KBM-7 (cell line): ENCODE data around the gene ARL8B.
"Not testable (repeated sequence)": the region's sequence is repeated elsewhere in the genome, so short reads cannot be mapped to it uniquely, and the experiment has no call there.

ENCODE experiments used
- DNase-seq: peaks from one replicate; pipeline ENCODE4 v3.0.0-alpha.2; 2015
- in situ Hi-C: fragments of 300-500 bp; cut with MboI; formaldehyde crosslinking; loops from 2 replicates; pipeline ENCODE4 v1.14.3; 2020; ENCODE audit warnings: low sequenced_read_pairs, low pct_unique_long_range_greater_than_20kb, mixed read lengths

Gene ARL8B

DNA sequence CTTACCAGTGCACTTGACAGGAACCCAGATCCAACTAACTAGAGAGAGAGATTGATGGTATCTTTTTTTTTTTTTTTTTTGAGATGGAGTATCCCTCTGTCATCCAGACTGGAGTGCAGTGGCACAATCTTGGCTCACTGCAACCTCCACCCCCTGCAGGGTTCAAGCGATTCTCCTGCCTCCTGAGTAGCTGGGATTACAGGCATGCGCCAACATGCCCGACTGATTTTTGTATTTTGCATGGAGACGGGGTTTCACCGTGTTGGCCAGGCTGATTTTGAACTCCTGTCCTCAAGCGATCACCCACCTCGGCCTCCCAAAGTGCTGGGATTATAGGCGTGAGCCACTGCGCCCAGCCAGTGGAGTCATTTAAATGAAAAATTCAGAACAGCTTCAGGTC lies 15.7 kb upstream of the ARL8B start:
- in situ Hi-C loops, result not testable (repeated sequence)

DNA sequence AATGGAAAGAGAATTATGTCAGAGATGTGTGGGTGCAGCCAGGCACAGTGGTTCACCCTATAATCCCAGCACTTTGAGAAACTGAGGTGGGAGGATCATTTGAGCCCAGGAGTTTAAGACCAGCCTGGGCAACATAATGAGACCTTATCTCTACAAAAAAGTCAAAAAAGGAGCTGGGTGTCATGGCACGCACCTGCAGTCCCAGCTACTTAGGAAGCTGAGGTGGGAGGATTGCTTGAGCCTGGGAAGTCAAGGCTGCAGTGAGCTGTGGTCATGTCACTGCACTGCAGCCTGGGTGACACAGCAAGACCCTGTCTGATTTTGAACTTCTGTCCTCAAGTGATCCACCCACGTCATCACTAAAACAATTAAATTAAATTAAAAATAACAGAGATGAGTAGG lies 15.2 kb upstream of the ARL8B start:
- DNase-seq, in situ Hi-C loops: not testable (repeated sequence)

More for the DNA sequence above, 15.7 kb upstream of the ARL8B start:
- not testable (repeated sequence) for DNase-seq

DNA sequence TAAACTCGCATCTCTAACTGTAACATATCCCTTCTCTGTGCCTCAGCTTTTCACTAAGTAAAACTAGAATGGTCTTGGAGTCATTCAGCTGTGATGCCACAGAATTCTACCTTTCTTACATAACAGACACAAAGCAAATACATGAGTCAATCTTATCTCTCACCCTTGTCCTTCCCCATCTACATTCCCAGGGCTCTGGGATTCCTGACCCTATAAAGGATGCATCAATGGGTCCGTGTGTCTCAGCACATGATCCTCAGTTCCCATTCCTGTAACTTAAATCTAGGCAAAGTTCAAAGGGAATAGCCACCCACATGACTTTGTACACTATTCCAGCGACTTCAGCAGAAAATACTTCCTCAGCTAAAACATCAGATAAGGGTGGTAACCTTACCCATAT lies 11.8 kb upstream of the ARL8B start:
- DNase-seq, result no peak
- in situ Hi-C loops, result no loop called here

DNA sequence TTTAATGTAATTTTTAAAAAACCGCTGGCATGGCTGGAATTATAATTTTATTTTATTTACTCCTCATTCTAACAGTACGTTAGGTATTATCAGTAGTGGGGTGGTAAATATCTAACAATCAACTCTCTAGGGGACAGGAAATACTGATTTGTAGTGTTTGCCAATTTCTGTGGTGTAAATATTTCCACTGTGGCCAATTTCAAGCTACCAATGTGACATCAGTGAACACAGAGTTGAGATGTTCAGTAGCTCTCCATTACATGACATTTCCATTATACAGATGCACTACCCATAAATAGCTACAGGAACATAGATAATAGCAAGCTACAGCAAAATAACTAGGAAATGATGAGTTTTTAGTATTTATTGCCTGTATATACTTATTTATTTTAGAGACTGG lies 10.0 kb upstream of the ARL8B start:
- no peak for DNase-seq
- in situ Hi-C loops, result no loop called here

DNA sequence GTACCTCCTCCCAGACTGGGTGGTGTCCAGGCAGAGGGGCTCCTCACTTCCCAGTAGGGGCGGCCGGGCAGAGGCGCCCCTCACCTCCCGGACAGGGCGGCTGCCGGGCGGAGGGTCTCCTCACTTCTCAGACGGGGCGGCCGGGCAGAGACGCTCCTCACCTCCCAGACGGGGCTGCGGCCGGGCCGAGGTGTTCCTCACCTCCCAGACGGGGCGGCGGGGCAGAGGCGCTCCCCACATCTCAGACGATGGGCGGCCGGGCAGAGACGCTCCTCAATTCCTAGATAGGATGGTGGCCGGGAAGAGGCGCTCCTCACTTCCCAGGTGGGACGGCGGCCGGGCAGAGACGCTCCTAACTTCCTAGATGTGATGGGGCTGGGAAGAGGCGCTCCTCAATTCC lies 8.4 kb upstream of the ARL8B start:
- in situ Hi-C loops, DNase-seq: not testable (repeated sequence)

DNA sequence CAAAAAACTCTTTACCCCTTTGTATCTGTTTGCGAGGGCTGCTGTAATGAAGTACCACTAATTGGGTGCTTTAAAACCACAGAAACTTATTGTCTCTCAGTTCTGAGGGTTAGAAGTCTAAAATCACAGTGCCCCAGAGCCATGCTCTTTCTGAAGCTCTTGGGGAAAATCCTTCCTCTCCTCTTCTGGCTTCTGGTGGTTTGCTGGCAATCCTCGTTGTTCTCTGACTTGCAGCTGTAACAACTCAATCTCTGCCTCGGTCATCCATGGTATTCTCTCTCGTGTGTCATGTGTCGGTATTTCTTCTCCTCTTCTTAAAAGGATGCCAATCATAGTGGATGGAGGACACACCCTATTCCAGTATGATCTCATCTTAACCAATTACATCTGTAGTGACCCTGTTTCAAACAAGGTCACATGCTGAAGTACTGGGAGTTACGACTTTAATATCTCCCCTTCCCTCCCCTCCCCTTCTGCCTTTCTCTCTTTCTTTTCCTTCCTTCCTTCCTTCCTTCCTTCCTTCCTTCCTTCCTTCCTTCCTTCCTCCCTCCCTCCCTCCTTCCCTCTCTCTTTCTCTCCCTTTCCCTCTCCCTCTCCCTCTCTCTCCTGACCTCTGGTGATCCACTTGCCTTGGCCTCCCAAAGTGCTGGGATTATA lies 6.5 kb upstream of the ARL8B start:
- DNase-seq, result no peak
- in situ Hi-C loops, result no loop called here

DNA sequence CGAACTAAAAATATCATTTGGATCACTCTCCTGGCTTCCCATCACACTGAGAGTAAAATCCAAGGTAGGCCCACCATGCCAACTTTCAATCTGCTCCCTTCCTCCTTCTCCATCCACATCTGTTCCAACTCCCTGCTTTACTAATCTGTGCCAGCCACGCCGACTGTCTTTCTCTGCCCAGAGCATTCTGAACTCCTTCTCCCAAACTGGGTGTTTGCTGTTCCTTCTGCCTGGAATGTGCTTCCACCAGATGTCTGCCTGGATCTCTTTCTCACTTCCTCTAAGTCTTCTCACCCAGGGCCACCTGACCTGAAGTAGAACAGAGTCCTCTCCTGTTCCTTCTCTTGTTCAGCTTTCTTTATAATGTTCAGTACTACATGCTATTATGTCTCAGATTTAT lies 5.6 kb upstream of the ARL8B start:
- no peak for DNase-seq
- in situ Hi-C loops, result no loop called here

DNA sequence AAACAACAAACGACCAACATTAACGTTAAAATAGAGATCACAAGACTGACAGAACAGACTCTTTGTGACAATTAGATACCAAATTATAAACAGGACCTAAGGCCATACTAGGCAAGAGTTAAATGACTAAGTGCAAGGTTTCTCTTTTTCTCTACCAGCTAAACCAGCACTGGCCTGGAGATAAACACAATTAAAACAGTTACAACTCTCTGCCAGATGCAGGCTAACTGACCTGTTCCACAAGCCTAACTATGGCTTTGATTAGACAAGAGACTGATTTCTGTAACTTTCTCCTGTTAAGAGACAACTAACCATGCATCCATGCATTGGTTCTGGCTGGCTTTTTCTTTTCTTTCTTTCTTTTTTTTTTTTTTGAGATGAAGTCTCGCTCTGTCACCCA lies 1.6 kb upstream of the ARL8B start:
- DNase-seq, result no peak
- in situ Hi-C loops, result no loop called here

DNA sequence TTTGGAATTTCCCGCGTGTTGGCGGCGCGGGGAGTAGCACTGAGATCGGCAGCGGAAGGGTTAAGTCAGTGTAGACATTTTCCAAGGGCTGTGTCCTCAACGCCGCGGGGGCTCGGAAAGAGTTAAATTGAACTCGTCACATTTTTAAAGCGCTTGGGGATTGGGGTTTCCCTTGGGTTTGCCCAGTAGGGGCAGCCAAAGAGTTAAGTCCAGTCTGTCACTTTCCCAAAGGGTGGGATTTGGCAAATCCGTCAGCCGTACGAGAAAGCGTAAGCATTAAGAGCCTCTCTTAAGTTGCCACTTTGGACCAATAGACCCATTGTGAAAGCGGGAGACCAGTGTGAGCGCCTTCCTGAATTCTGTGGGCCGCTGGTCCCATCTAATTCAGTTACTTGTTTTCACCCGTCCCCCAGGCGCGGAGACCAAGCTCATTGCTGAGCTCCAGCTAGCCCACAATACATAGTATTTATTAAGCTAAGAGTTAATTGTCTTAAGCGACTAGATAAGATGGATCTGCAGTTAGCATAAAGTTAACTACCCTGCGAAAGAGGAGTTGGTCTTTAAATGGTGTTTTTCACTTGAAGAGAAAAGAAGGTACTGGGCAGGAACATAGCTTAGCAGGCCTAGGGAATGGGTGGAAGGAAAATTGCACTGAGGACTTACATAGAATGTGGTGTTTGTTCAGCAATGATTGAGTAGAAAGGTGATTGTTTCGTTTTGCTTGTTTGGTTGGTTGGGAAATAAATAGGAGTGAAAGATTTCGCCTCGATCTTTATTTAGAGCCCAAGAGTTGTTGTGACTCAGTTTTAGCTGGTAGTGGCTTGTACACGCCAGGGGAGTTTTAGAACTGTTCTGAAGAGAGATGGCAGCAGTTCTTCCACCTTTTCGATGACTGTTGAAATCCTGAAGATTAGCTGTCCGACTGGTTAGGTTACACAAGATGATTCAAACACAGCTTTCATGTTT lies 932 bp downstream of the ARL8B start:
- DNase-seq, result peak; percentile 40
- in situ Hi-C loops, result no loop called here

DNA sequence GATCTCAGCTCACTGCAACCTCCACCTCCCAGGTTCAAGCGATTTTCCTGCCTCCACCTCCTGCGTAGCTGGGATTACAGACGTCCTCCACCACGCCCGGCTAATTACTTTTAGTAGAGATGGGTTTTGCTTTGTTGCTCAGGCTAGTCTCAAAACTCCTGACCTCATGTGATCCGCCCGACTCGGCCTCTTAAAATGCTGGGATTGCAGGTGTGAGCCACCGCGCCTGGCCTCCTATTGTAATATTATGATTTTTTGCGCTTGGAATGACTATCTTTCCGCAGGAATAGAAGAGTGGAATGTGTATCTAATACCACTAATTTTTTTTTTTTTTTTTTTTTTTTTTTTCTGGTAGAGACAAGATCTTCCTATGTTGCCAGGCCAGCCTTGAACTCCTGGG lies 1.8 kb downstream of the ARL8B start:
- DNase-seq, result no peak
- in situ Hi-C loops, result no loop called here

- in situ Hi-C loops, result no loop called here
- no peak for DNase-seq
Observed at GRCh38 chr3:5126586-5126985, 4.5 kb downstream of the ARL8B start.

DNA sequence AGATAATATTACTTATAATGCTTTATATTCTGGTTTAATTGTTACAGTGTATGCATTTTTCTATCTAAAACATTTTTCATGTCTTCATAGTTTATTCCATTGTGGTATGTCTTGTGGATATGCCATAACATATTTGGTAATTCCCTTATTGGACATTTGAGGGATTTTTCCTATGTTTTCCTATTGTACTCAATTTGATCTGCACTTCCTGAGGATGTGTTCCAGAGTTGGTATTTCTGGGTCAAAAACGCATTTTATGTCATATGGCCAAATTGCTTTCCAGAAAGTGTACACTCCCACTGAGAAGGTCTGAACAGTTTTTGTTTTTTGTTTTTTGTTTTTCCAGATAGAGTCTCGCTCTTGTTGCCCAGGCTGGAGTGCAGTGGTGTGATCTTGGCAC lies 6.8 kb downstream of the ARL8B start:
- DNase-seq, result no peak
- in situ Hi-C loops, result no loop called here

DNA sequence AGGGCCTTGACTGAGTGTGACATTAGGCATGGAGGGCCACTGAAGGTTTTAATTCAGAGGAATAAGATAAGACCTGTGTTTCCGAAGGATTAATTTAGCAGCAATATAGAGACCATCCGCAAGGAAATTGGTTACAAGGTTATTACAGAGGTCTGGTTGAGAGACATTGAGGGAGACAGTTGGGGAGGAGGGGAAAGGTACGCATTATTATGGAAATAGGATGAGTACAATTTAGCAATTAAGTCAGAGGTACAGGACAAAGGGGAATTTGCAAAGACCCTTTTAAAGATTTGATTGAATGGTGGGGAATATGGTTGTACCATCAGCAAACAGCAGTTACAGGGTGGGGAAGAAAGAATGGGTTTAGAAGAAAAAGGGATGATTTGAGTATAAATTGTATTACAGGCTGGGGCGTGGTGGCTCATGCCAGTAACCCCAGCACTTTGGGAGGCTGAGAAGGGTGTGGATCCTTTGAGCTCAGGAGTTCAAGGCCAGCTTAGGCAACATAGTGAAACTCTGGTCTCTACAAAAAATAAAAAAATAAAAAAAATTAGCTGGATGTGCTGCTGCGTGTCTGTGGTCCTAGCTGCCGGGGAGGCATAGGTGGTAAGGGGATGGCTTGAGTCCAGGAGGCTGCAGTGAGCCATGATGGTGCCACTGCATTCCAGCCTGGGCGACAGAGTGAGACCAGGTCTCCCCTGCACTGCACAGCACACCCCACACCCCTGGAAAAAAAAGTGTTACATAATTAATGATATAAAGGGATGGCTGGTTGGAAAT lies 11.3 kb downstream of the ARL8B start:
- no peak for DNase-seq
- in situ Hi-C loops, result no loop called here

DNA sequence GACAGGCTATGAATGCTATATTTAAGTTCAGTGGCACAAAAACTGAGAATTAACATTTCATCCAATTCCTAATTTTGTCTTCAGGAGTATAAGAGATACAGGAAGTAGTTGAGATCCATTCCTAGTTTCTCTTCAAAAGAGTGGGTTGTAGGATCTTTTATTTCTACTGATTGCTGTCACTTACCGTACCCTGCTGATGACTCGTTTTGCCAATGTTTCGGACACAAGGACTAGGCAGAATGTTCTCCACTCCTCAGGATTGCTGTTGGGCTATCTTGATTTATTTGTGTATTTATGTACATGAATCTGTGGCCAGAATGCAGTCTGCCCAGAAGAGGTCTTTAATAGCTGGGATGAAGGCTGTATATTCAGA lies 11.9 kb downstream of the ARL8B start:
- in situ Hi-C loops, result no loop called here
- no peak for DNase-seq

GRCh38 chr3:5134499-5134898 lies 12.4 kb downstream of the ARL8B start:
- in situ Hi-C loops, result no loop called here
- no peak for DNase-seq

DNA sequence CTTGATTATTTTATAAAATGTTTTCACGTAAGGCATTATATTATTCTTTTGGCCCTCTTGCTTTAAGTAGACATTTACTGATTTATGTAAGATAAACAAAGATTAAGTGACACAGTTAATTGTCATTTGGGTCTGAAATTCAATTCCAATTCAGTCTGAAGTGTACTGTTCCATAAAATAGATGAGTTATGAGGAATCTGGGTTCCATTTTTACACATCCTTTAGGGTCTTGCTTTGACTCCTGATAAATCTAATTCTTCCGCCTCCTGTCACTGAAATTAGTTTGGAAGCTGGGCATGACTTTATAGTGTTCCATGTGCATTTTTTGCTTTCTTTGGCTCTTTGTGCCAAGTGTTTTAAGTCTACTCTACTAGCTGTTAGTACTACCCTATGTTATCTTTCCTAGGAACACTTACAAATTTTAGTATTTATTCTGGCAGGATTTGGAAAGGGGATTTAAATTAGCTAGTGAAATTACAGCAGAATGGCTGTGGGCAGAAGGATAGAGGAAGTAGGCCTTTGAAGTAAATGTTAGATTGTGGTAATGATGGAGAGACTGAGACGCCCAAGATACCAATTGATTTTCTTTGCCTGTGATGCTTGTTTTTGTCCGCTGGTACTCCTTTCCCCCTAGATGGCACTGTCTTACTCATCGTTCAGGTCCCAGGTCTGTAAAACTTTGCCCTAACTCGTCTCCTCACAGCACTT lies 14.3 kb downstream of the ARL8B start:
- in situ Hi-C loops, result no loop called here

DNA sequence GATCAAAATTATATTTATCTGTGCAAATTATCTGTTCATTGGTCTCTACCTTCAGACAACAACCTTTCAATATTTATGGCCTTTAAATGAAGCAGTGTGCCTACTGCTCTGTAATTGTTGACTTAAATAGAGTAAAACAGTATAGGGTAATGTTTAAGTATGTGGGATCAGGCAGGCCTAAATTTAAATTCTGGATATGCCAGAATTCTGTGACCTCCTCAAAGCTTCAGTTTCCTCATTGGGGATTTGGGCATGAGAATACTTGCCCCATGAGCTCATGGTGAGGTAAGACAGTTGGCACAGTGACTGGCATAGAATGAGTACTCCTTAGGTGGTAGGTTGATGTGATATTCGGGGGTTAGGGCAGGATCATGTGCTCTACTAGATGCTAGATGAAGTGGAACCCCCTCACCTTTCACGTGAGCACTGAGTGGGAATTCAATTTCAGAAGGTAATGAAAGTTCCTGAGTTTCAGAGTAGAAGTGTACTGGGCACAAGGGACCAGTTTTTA lies 14.9 kb downstream of the ARL8B start:
- in situ Hi-C loops, result no loop called here
- no peak for DNase-seq

More for the DNA sequence above, 14.3 kb downstream of the ARL8B start:
- peak; percentile 87 for DNase-seq

DNA sequence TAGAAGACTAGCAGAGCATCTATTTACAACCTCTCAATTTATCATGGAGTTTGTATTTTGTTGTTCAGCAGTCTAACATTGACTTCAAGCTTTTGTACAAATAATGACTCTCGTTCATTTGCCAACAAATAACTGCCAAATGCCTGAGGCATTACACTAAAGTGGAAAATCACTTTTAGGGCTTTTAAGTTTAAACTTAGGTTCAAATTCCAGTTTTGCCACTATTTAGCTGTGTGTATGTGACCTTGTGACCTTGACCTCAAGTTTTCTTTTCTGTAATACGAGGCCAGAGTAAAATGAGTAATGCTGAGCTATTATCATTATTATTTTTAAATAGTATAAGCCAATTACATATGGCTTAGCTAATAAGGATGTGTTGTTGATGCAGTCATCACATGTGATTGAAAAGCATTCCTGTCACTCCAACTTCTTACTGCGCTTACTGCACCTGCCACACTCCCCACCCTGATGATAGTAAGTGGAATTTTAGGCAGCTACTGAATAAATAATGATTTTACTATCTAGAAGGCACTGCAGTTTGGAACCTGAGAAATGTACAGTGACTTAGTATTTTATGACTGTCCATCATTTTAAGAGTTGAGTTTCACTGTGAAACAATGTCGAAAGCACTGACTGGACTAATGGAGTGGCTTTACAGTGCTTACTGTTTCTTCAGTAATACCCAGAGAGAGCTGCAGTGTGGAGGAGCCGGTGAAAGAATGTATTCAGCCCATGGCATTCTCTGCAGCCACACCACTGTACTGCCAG lies 16.3 kb downstream of the ARL8B start:
- in situ Hi-C loops, result no loop called here
- no peak for DNase-seq
